ENCODE data around the gene RPL26.

Gene RPL26

DNA sequence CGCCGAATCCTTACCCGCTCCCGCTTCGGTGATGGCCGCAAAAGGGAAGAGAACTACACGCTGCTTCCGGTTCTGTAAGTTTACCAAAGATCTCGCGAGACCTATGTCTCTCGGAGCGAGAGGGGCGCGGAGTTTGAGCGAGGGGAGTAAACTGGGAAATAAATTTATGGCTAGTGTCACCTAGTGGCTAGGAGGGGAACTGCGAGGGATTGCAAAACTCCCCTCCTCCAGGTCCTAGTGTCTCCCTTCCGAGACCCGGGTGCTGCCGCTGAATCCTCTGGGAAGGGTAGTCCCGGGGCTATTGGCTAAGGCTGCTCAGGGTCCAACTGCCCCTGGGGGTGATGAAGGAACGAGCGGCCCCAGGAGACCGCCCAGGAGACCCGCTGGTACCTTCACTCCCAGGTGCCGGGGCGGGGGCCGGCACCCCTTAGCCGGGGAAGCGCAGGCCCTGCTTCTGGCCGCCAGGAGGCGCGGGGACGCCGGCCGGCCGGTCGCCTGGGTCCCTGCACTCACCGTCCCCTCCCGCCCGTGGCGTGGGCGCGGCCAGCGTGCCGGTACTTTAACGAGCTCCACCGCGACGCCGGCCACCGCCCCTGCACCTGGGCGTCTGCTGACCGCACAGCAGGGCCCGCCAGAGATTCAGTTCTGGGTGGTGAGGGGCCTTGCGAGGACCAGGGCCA, at the start of gene RPL26:
TSS of gene RPL26 (minus strand) at position 51 of the 680 bp plus-strand sequence. CDS start 883 bp downstream, outside the sequence.
- peak; percentile 82 for DNase-seq (ENCODE audit: insufficient read length, low spot score)
- peak; percentile 60 for FAIRE-seq
- TF ChIP-seq POLR2A (IDR thresholded peaks at IDR 0.05; ENCODE audit: low read depth, low read length) = peak; percentile 86

DNA sequence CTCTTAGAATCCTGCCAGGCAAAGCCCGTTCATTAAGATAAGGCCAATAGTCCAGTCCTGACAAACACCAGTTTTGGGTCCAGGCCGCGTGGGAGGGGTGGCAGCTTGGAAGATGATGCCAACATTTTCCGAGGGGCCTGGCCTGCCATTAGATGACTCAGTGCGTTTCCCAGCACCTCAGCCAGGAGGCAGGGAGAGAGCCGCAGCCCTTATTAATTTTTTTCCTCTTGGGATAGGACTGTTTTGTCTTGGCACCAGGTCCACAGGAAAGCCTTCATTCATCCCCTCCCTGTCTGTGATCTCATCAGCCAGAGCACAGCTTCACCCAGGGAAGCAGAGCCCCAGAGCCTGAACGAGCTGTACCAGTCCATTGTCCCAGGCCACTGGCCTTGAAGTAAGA, 48.0 kb upstream of the RPL26 start:
- no peak for FAIRE-seq
- TF ChIP-seq POLR2A (IDR thresholded peaks at IDR 0.05; ENCODE audit: low read depth, low read length) = no peak

DNA sequence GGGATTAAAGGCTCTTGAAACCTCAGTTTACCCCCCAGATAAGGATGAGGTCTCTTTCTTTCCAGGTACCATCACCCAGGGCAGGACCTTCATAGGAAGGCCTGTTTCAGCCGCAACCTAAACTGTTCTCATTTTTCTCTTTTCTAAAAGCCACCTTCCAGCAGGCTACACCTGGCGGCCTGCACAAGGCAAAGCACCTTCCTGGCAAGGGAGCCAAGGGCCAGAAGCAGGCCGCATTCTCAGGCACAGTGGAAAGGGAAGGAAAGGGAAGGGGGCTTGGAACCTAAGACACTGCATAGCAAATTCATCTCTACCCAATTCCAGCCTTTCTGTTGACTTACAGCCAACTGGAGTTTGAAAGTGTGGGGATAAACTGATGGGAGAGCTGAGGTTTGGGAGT, 43.8 kb upstream of the RPL26 start:
- no peak for FAIRE-seq
- no peak for TF ChIP-seq POLR2A (IDR thresholded peaks at IDR 0.05; ENCODE audit: low read depth, low read length)

More for the DNA sequence above, 48.0 kb upstream of the RPL26 start:
- peak; percentile 32 for DNase-seq (ENCODE audit: insufficient read length, low spot score)

DNA sequence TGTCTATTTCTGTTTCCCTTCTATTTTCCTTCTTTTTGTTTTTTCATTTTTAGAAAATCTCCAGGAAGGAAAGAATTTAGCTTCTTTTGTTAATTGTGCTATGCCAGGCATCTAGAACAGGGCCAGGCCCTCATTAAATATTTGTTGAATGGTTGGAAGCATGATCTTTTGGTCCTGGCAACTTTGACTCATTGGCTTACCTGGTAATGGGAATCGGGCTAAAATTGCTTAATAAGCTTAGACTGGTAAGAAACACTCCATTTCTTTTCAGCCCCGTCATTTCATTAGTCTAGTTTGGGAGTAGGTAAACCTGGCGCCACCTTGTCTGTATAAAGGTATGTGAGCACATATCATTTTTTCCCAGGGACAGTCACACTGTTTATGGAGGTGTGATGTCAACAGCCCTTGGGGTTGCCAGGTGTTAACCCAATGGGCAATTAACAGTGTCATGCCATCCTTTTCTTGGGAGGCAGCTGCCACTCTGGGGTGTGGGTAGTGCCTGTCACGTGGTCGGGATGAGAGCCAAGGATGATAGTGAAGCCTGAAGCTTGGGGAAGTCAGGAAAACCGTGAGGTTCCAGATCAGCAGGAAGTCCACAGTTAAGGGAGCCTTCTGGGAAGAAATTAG, 43.2 kb upstream of the RPL26 start:
- no peak for FAIRE-seq
- no peak for TF ChIP-seq POLR2A (IDR thresholded peaks at IDR 0.05; ENCODE audit: low read depth, low read length)
- no peak for DNase-seq (ENCODE audit: insufficient read length, low spot score)

More for the DNA sequence above, 43.8 kb upstream of the RPL26 start:
- DNase-seq (ENCODE audit: insufficient read length, low spot score) = no peak

DNA sequence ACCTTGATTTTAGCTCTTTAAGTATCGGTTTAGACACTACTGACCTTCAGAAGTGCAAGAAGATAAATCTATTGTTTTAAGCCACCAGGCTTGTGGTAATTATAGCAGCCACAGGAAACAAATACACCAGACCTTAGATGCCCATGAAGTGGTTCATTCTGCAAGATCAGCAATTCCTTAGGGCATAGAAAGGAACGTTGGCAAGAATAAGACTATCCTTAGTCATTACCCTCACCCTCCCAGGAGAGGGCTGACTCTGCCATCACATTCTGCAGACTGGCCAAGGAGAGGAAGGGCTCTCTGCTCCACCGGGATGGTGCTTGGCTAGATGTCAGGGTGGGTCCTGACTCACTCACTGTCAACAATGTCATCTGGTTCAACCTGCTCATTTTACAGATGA, 38.6 kb upstream of the RPL26 start:
- DNase-seq (ENCODE audit: insufficient read length, low spot score) (no peak), FAIRE-seq (no peak)
- TF ChIP-seq POLR2A (IDR thresholded peaks at IDR 0.05; ENCODE audit: low read depth, low read length) = no peak

DNA sequence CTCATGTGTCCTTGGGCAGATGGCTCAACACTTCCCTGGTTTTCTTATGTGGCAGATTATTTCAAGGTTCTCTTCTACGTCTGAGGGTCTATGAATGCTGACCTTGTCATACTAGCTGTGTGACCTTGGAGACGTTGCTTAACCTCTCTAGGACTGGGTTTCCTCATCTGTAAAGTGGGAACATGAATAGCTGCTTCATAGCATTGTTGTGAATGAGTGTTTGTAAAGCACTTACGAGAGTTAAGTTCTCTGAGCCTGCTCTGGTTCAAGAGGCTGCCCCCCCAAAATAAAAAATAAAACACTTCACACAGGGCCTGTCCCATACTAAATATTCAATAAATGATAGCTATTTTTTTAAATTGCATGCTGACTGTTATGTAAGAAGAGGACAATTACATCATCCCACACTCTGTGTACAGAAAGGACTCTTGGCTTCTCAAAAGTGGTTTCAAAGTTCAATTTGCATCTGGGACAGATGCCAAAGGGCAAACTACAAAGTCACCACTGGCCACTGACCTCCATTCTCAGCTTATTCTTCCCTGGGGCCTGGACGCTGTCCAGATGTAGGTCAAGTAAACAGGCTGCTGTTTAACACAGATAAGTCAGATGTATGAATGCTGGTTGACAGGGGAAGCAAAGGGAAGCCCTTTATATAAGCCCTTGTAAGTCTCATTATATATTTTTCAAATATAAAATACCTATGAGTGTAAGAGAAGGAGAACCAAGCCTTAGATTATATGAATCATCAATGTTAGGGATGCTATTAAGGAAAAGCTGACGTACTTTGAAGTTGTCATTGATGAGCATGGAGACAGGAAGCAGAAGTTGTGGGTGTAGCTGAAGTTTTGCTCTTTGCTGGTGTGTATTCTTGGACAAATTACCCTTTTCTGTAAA, 37.3 kb upstream of the RPL26 start:
- DNase-seq (ENCODE audit: insufficient read length, low spot score) = peak; percentile 18

DNA sequence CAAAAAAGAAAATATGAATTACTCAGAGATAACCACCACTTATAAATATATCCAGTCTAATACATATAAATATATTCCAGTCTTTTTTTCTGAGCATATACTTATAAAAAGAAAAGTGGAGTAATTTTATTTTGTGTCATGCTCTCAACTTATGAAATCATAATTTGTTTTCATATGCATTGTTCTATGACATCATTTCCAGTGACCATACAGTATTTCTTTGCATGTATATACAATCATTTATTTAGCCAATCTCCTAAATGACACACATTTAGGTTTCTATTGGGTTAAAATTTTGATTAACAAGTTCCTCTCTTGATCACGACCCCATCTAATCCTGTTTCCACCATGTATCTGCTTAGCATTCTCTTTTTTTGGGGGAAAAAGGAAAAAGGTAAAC, 36.3 kb upstream of the RPL26 start:
- FAIRE-seq (no peak), DNase-seq (ENCODE audit: insufficient read length, low spot score) (no peak)
- TF ChIP-seq POLR2A (IDR thresholded peaks at IDR 0.05; ENCODE audit: low read depth, low read length) = no peak

More for the DNA sequence above, 37.3 kb upstream of the RPL26 start:
- TF ChIP-seq POLR2A (IDR thresholded peaks at IDR 0.05; ENCODE audit: low read depth, low read length) = no peak
- peak; percentile 23 for FAIRE-seq

DNA sequence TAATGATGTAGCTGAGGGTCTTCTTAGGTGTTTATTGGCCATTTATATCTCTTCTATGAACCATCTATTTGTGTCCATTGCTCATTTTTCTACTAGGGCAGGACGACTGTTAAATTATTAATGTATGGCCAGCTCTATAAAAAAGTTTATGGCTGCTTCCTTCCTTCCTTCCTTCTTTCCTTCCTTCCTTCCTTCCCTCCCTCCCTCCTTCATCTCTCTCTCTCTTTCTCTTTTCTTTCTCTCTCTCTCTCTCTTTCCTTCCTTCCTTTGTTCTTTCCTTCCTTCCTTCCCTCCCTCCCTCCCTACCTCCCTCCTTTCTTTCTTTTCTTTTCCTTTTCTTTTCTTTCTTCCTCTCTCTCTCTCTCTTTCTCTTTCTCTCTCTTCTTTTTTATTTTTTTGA, 35.5 kb upstream of the RPL26 start:
- TF ChIP-seq POLR2A (IDR thresholded peaks at IDR 0.05; ENCODE audit: low read depth, low read length) = no peak
- no peak for FAIRE-seq
- DNase-seq (ENCODE audit: insufficient read length, low spot score) = no peak

DNA sequence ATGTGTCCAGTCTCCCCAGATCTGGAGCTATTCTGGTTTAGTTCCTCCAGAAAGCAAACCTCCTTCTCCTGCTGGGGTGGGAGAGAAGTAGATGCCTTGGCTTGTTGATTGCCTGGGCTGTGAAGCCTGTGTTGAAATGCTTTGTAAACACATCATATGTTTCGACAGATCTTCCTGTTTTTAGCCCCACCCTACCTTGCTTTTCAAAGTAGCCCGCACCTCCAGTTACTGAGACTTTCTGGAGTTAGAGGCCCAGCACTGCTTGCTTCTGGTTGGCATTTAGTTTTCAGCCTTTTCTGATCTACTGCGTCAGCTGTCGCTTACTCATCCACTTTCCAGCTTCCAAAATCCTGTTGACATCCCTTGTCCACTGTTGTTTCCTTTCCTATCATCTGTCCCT, 34.8 kb upstream of the RPL26 start:
- TF ChIP-seq POLR2A (IDR thresholded peaks at IDR 0.05; ENCODE audit: low read depth, low read length) = no peak
- FAIRE-seq (no peak), DNase-seq (ENCODE audit: insufficient read length, low spot score) (no peak)

DNA sequence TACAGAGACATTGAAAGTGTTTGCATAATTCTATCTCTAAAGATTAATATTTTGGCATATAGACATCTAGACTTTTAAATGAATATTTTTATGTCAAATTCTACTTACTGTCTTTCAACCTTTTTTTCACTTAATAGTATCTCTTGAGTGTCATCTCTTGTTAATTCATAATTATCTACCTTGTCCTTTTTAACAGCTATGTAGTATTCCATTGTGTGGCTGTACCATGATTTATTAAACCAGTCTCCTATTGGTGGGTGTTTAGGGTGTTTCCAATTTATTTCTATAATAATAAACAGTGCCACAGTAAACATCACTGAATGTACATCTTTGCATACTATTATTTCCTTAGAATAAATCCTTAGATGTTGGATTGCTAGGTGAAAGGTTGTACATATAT, 30.9 kb upstream of the RPL26 start:
- FAIRE-seq = no peak
- TF ChIP-seq POLR2A (IDR thresholded peaks at IDR 0.05; ENCODE audit: low read depth, low read length) = no peak
- DNase-seq (ENCODE audit: insufficient read length, low spot score) = no peak

DNA sequence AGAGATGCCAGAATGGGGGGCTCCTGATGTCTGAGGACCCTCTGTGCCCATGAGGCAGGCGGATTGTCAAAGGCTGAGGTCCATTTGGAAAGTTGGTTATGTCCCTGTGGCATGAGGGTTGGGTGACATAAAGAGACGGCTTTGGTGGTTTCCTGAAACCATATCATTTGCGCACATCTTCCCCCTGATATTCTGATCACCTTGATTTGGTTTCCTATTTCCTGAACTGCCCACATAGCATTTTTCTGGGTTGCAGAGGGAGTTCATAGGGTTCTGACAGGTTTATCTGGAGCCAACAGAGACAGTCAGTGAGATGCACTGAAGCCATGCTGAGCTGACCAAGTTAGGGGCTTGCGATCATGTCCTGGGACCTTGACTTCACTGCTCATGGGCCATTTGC, 30.3 kb upstream of the RPL26 start:
- FAIRE-seq (no peak), DNase-seq (ENCODE audit: insufficient read length, low spot score) (no peak)
- no peak for TF ChIP-seq POLR2A (IDR thresholded peaks at IDR 0.05; ENCODE audit: low read depth, low read length)

DNA sequence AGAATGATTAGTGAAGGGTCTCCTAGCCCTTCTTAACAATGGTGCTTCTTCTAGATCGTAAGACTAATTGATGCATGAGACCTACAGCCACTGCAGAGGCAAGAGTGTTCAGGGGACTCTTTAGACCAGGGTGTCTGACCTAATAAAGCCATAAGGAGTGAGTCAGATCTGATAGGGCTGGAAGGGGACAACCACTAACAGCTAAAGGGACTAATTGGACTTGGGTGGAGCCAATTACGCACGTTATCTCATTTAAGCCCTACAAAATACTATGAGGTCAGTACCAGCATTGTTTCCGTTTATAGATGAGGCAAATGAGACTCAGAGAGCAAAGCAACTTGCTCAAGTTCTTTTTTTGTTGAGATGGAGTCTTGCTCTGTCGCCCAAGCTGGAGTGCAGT, 29.1 kb upstream of the RPL26 start:
- TF ChIP-seq POLR2A (IDR thresholded peaks at IDR 0.05; ENCODE audit: low read depth, low read length) = no peak
- FAIRE-seq = no peak
- no peak for DNase-seq (ENCODE audit: insufficient read length, low spot score)

DNA sequence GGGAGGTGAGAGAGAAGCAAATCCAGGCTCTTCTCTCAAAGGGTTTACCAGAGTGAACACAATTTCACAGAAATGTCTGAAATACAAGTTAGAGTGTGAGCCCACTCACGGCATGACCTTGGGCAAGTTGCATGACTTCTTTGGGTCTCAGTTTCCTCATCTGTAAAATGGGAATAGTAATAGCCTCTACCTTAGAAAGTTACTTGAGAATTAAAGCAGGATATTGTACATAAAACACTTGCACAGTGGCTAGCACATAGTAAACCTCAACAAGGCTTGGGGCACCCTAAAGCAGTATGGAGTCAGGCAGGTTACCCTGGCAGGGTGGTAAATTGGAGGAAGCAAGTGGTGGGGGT, 27.9 kb upstream of the RPL26 start:
- FAIRE-seq (no peak), DNase-seq (ENCODE audit: insufficient read length, low spot score) (no peak)
- no peak for TF ChIP-seq POLR2A (IDR thresholded peaks at IDR 0.05; ENCODE audit: low read depth, low read length)

Measured in H54 (cell line).